RWPE1 (cell line): Measurements from ENCODE around the gene TNFSF15.

ENCODE experiments used
- CTCF ChIA-PET: fragments of 350-600 bp; sonication (Branson Sonifier 250); formaldehyde crosslinking; extraction: SDS; loops from one replicate; lab custom pipeline; 2021; lab: Yijun Ruan, JAX
- POLR2A ChIA-PET: fragments of 400-600 bp; formaldehyde crosslinking; extraction: SDS; loops from one replicate; lab custom pipeline; 2020; ENCODE audit warnings: antibody characterized with exemption; ENCODE audit not compliant: low non-redundant PET; lab: Yijun Ruan, JAX
- DNase-seq: peaks from one replicate; pipeline ENCODE4 v3.0.0; 2012; ENCODE audit warnings: low spot score
- H3K27ac ChIP-seq: fragments of 450-650 bp; 2 replicates; pipeline ENCODE4 v1.5.1; 2017
- CTCF ChIP-seq: fragments of 450-650 bp; conservative IDR thresholded peaks from 2 replicates; pipeline ENCODE4 v1.5.1; 2017; ENCODE audit warnings: low read depth, mild to moderate bottlenecking

TNFSF15 gene

GRCh38 chr9:114851306-114851705 lies 45.5 kb upstream of the TNFSF15 start:
- ChIA-PET POLR2A (no interaction called here), CTCF (no interaction called here)
- no peak overlapping the region for H3K27ac ChIP-seq
- DNase-seq, result no peak
- no peak for TF ChIP-seq CTCF

DNA sequence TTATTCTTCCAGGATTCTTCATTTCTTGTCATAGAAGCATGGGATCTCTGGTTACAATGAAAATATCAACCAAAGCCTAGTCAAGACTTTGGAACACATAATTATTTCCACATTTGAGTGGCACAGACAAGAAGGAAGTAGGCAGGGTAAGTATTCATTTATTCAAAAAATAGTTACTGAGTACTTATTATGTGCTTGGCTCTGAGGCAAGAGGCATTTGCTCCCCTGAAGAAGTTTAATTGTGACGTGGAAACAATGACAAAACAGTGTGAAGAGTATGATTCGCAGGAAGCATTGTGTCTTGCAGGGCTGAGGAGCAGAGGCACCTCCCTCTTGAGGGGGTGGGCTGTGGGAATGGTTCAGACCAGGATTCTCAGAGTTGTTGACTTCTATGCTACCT lies 45.0 kb upstream of the TNFSF15 start:
- ChIA-PET POLR2A (no interaction called here), CTCF (no interaction called here)
- no peak overlapping the region for H3K27ac ChIP-seq
- TF ChIP-seq CTCF, result no peak
- DNase-seq, result no peak

DNA sequence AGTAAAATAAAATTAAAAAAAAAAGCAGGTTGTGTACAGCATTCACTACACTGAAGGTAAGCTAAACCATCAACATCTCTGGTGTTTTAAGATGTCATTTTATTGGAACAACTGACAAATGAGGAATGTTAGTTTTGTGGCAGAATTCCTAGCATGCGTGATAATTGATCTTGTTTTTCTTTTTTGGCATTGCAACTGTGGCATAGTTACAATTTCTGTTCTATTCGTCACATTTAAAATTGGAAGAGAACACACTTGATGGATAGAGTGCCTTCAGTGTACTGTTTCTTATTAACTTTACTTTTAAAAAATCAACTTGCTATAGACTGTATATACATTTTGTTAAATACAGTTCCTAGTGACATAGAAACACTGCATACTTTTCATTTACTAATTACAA lies 43.6 kb upstream of the TNFSF15 start:
- ChIA-PET CTCF (interaction anchor here (0.6 to 0.7 kb wide), 2 partner anchors 28 to 88 kb away, joined by 3 read pairs; no protein-coding TSS in a partner anchor), POLR2A (no interaction called here)
- no peak for DNase-seq
- no peak overlapping the region for H3K27ac ChIP-seq
- no peak for TF ChIP-seq CTCF

- no peak overlapping the region for H3K27ac ChIP-seq
- CTCF ChIA-PET, result no interaction called here
- POLR2A ChIA-PET, result no interaction called here
- no peak for TF ChIP-seq CTCF
- DNase-seq, result no peak
Observed at GRCh38 chr9:114847492-114848417, 41.9 kb upstream of the TNFSF15 start.

DNA sequence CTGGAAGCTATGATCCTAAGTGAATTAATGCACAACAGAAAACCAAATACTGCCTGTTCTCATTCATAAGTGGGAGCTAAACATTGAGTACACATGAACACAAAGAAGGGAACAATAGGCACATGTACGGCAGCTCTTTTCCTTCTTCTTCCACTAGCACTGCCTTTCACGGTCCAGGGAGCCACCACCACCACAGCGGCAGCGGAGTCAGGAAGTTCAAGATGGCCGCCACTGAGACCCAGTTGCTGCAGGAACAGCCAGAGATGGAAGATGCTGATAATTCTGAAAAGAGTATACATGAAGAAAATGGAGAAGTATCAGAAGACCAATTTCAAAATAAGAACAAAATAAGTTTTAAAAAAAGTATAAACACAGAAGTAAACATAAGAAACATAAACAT lies 39.5 kb upstream of the TNFSF15 start:
- TF ChIP-seq CTCF, result no peak
- DNase-seq, result no peak
- CTCF ChIA-PET, result no interaction called here
- no peak overlapping the region for H3K27ac ChIP-seq
- POLR2A ChIA-PET, result no interaction called here

DNA sequence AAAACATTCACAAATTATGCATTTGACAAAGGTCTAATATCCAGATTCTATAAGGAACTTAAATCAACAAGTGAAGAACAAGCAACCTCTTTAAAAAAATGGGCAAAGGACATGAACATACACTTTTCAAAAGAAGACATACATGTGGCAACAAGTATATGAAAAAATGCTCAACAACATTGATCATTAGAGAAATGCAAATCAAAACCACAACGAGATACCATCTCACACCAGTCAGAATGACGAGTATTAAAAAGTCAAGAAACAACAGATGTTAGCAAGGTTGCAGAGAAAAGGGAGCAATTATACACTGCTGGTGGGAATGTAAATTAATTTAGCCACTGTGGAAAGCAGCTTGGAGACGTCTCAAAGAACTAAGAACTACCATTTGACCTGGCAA lies 38.9 kb upstream of the TNFSF15 start:
- H3K27ac ChIP-seq, result no peak overlapping the region
- no peak for TF ChIP-seq CTCF
- ChIA-PET CTCF (interaction anchor here (0.7 kb wide), 1 partner anchor 26 kb away, joined by 4 read pairs; no protein-coding TSS in a partner anchor), POLR2A (no interaction called here)
- no peak for DNase-seq
